ENCODE measurements around the gene BHLHE23.

DNA sequence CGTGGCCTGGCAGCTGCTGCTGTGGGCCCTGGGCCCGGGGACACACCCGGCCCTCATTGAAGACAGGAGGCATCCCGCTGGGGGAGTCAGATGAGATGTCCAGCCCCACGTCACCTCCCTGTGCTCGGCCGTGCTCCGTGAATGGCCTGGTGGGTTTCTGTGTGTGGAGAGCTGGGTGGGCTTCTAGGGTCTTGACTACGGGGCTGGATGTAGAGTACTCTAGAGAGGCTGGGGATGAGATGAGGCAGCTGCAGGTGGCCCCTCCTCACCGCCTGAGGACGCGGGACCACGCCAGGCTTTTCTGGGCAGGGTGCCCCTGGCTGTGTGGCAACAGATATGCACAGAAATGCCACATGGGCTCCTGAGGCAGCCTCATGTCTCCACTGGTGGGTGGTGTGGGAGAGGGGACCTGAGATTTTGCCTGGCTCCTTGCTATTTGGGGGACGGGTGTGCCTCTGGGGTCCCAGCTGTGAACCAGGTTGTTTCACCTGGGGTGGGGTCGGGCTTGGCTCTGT lies 8.4 kb upstream of the BHLHE23 start:
- TF ChIP-seq, protein P1, sequence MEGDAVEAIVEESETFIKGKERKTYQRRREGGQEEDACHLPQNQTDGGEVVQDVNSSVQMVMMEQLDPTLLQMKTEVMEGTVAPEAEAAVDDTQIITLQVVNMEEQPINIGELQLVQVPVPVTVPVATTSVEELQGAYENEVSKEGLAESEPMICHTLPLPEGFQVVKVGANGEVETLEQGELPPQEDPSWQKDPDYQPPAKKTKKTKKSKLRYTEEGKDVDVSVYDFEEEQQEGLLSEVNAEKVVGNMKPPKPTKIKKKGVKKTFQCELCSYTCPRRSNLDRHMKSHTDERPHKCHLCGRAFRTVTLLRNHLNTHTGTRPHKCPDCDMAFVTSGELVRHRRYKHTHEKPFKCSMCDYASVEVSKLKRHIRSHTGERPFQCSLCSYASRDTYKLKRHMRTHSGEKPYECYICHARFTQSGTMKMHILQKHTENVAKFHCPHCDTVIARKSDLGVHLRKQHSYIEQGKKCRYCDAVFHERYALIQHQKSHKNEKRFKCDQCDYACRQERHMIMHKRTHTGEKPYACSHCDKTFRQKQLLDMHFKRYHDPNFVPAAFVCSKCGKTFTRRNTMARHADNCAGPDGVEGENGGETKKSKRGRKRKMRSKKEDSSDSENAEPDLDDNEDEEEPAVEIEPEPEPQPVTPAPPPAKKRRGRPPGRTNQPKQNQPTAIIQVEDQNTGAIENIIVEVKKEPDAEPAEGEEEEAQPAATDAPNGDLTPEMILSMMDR (IDR thresholded peaks at IDR 0.05): no peak
- no peak for TF ChIP-seq POLR2A (IDR thresholded peaks at IDR 0.05)

Data from vagina (tissue), 2 donors.